ENCODE data around the gene MTA1. TPM values are rescaled to one million over a fixed set of nuclear protein-coding genes. Genes with fewer than 3 reads are reported as not detected.

MTA1 gene
- total and polyA plus RNA-seq, 8 donors, result 24.9 to 183 (median 54.1) TPM

- 89 to 97% (median 95%) methylated on average over 13 to 14 of the region's 14 CpGs for WGBS, 5 donors
- no peaks in the 10 kb centered on the region for H3K9me3 ChIP-seq
- DNase-seq, result no peak
- TF ChIP-seq EP300 (IDR thresholded peaks at IDR 0.05) (no peak), POLR2AphosphoS5 (IDR thresholded peaks at IDR 0.05) (no peak), CTCF (IDR thresholded peaks at IDR 0.05) (no peak), POLR2A (IDR thresholded peaks at IDR 0.05) (no peak)
- peaks cover 0 to 11% (median 0%) of the 10 kb centered on the region in 4 donors for H3K4me1 ChIP-seq
- H3K4me3 ChIP-seq, result no peak overlapping the region
- H3K36me3 ChIP-seq, result peaks cover 21 to 59% (median 57%) of the 10 kb centered on the region in 4 donors
- no peak overlapping the region for H3K27ac ChIP-seq
- intact Hi-C loops (cut with DNase I; ENCODE audit: low total_unique reads), result loop anchor here (10.0 kb wide), 1 partner anchor 125 kb away; no protein-coding TSS in a partner anchor
- no peaks in the 10 kb centered on the region for H3K27me3 ChIP-seq
Measured at GRCh38 chr14:105379946-105380345, 39.7 kb upstream of the MTA1 start.

- peaks cover 29 to 67% (median 65%) of the 10 kb centered on the region in 4 donors for H3K36me3 ChIP-seq
- 90 to 97% (median 91%) methylated on average over 6 to 19 of the region's 19 CpGs for WGBS, 5 donors
- H3K27me3 ChIP-seq, result no peaks in the 10 kb centered on the region
- H3K9me3 ChIP-seq, result no peaks in the 10 kb centered on the region
- peaks cover 0 to 11% (median 0%) of the 10 kb centered on the region in 4 donors for H3K4me1 ChIP-seq
- DNase-seq, result no peak
- H3K4me3 ChIP-seq, result no peak overlapping the region
- H3K27ac ChIP-seq, result no peak overlapping the region
- TF ChIP-seq POLR2A (IDR thresholded peaks at IDR 0.05), result no peak
- TF ChIP-seq CTCF (IDR thresholded peaks at IDR 0.05), result no peak
- TF ChIP-seq POLR2AphosphoS5 (IDR thresholded peaks at IDR 0.05), result no peak
- TF ChIP-seq EP300 (IDR thresholded peaks at IDR 0.05), result no peak
- intact Hi-C loops (cut with DNase I; ENCODE audit: low total_unique reads), result loop anchor here (10.0 kb wide), 1 partner anchor 124 kb away; no protein-coding TSS in a partner anchor
Measured at GRCh38 chr14:105380756-105381155, 38.9 kb upstream of the MTA1 start.

- no peak for TF ChIP-seq POLR2A (IDR thresholded peaks at IDR 0.05)
- no peak for TF ChIP-seq CTCF (IDR thresholded peaks at IDR 0.05)
- TF ChIP-seq EP300 (IDR thresholded peaks at IDR 0.05), result no peak
- TF ChIP-seq POLR2AphosphoS5 (IDR thresholded peaks at IDR 0.05), result no peak
- 88 to 93% (median 91%) methylated on average over 21 to 27 of the region's 27 CpGs for WGBS, 5 donors
- no peaks in the 10 kb centered on the region for H3K9me3 ChIP-seq
- no peak overlapping the region for H3K4me3 ChIP-seq
- H3K4me1 ChIP-seq, result peaks cover 0 to 11% (median 0%) of the 10 kb centered on the region in 4 donors
- H3K27me3 ChIP-seq, result no peaks in the 10 kb centered on the region
- H3K36me3 ChIP-seq, result peaks cover 30 to 77% (median 74%) of the 10 kb centered on the region in 4 donors
- no peak for DNase-seq
- intact Hi-C loops (cut with DNase I; ENCODE audit: low total_unique reads), result loop anchor here (10.0 kb wide), 1 partner anchor 123 kb away; no protein-coding TSS in a partner anchor
- no peak overlapping the region for H3K27ac ChIP-seq
Measured at GRCh38 chr14:105381446-105382342, 37.9 kb upstream of the MTA1 start.

GRCh38 chr14:105382343-105383082 lies 37.1 kb upstream of the MTA1 start:
- TF ChIP-seq CTCF (IDR thresholded peaks at IDR 0.05) (no peak), POLR2A (IDR thresholded peaks at IDR 0.05) (no peak), EP300 (IDR thresholded peaks at IDR 0.05) (no peak), POLR2AphosphoS5 (IDR thresholded peaks at IDR 0.05) (no peak)
- H3K4me3 ChIP-seq, result no peak overlapping the region
- H3K4me1 ChIP-seq, result peaks cover 0 to 9% (median 0%) of the 10 kb centered on the region in 4 donors
- peaks cover 30 to 85% (median 82%) of the 10 kb centered on the region in 4 donors for H3K36me3 ChIP-seq
- no peaks in the 10 kb centered on the region for H3K9me3 ChIP-seq
- WGBS, 5 donors, result 95 to 97% (median 95%) methylated on average over 19 to 26 of the region's 26 CpGs
- H3K27ac ChIP-seq, result no peak overlapping the region
- intact Hi-C loops (cut with DNase I; ENCODE audit: low total_unique reads), result loop anchor here (10.0 kb wide), 1 partner anchor 122 kb away; no protein-coding TSS in a partner anchor
- no peak for DNase-seq
- H3K27me3 ChIP-seq, result no peaks in the 10 kb centered on the region

All from stomach (tissue), 9 donors.